ENCODE data around the gene CADM2.
A peak's percentile ranks its signal among the peaks of the same experiment; 100 is the strongest.
"Not testable (repeated sequence)": the region's sequence is repeated elsewhere in the genome, so short reads cannot be mapped to it uniquely, and the experiment has no call there.

CADM2 gene

GRCh38 chr3:84958495-84959469 lies at the start of gene CADM2:
Gene CADM2 (plus strand): TSS chr3:84958989.
- DNase-seq (ENCODE audit: insufficient read length, low spot score): peak; percentile 69
- no peak for FAIRE-seq

GRCh38 chr3:84918592-84918991 lies 40.2 kb upstream of the CADM2 start:
- not testable (repeated sequence) for DNase-seq (ENCODE audit: insufficient read length, low spot score); FAIRE-seq

- DNase-seq (ENCODE audit: insufficient read length, low spot score): no peak
- FAIRE-seq: no peak
Observed at GRCh38 chr3:84922682-84923081, 36.1 kb upstream of the CADM2 start.

- FAIRE-seq (no peak), DNase-seq (ENCODE audit: insufficient read length, low spot score) (no peak)
Observed at GRCh38 chr3:84925571-84925970, 33.2 kb upstream of the CADM2 start.

GRCh38 chr3:84943379-84943778 lies 15.4 kb upstream of the CADM2 start:
- DNase-seq (ENCODE audit: insufficient read length, low spot score) (no peak), FAIRE-seq (no peak)

- FAIRE-seq (no peak), DNase-seq (ENCODE audit: insufficient read length, low spot score) (no peak)
Observed at GRCh38 chr3:84946240-84946639, 12.5 kb upstream of the CADM2 start.

- no peak for FAIRE-seq
Observed at GRCh38 chr3:84959470-84960271, 882 bp downstream of the CADM2 start.

GRCh38 chr3:84960581-84960980 lies 1.8 kb downstream of the CADM2 start:
- no peak for FAIRE-seq
- no peak for DNase-seq (ENCODE audit: insufficient read length, low spot score)

More at GRCh38 chr3:84959470-84960271, 882 bp downstream of the CADM2 start:
- no peak for DNase-seq (ENCODE audit: insufficient read length, low spot score)

- FAIRE-seq (no peak), DNase-seq (ENCODE audit: insufficient read length, low spot score) (no peak)
Observed at GRCh38 chr3:84961011-84961410, 2.2 kb downstream of the CADM2 start.

GRCh38 chr3:84961521-84962255 lies 2.9 kb downstream of the CADM2 start:
- FAIRE-seq: no peak
- DNase-seq (ENCODE audit: insufficient read length, low spot score): no peak

- no peak for FAIRE-seq
- no peak for DNase-seq (ENCODE audit: insufficient read length, low spot score)
Observed at GRCh38 chr3:84962415-84962814, 3.6 kb downstream of the CADM2 start.

- FAIRE-seq: no peak
- no peak for DNase-seq (ENCODE audit: insufficient read length, low spot score)
Observed at GRCh38 chr3:84963137-84963536, 4.3 kb downstream of the CADM2 start.

GRCh38 chr3:84965141-84965540 lies 6.4 kb downstream of the CADM2 start:
- no peak for FAIRE-seq
- no peak for DNase-seq (ENCODE audit: insufficient read length, low spot score)

- FAIRE-seq (no peak), DNase-seq (ENCODE audit: insufficient read length, low spot score) (no peak)
Observed at GRCh38 chr3:84967767-84968581, 9.2 kb downstream of the CADM2 start.

GRCh38 chr3:84968701-84969235 lies 10.0 kb downstream of the CADM2 start:
- no peak for DNase-seq (ENCODE audit: insufficient read length, low spot score)
- no peak for FAIRE-seq

GRCh38 chr3:84974347-84974746 lies 15.6 kb downstream of the CADM2 start:
- FAIRE-seq: no peak

GRCh38 chr3:84977021-84977420 lies 18.2 kb downstream of the CADM2 start:
- DNase-seq (ENCODE audit: insufficient read length, low spot score): no peak
- FAIRE-seq: no peak

More at GRCh38 chr3:84974347-84974746, 15.6 kb downstream of the CADM2 start:
- DNase-seq (ENCODE audit: insufficient read length, low spot score): no peak

GRCh38 chr3:84978843-84979242 lies 20.1 kb downstream of the CADM2 start:
- DNase-seq (ENCODE audit: insufficient read length, low spot score): no peak
- FAIRE-seq: no peak

- no peak for DNase-seq (ENCODE audit: insufficient read length, low spot score)
Observed at GRCh38 chr3:84980011-84980410, 21.2 kb downstream of the CADM2 start.

GRCh38 chr3:84980456-84980855 lies 21.7 kb downstream of the CADM2 start:
- FAIRE-seq: no peak
- no peak for DNase-seq (ENCODE audit: insufficient read length, low spot score)

More at GRCh38 chr3:84980011-84980410, 21.2 kb downstream of the CADM2 start:
- FAIRE-seq: no peak
